HG03442 (cell line): ENCODE data around the gene TRPV4.

ENCODE experiments used
- ATAC-seq: cut with Tn5 transposase; IDR thresholded peaks from one replicate; pipeline ENCODE4 v1.9.1; 2021; ENCODE audit warnings: mild to moderate bottlenecking, moderate library complexity; ENCODE audit not compliant: unreplicated experiment

Gene TRPV4

GRCh38 chr12:109808876-109809646, 24.1 kb downstream of the TRPV4 start:
- ATAC-seq: no peak

GRCh38 chr12:109807954-109808643, 25.1 kb downstream of the TRPV4 start:
- no peak for ATAC-seq

- no peak for ATAC-seq
Observed at GRCh38 chr12:109804820-109805761, 28.1 kb downstream of the TRPV4 start.

- no peak for ATAC-seq
Observed at GRCh38 chr12:109803678-109804077, 29.5 kb downstream of the TRPV4 start.

- ATAC-seq: no peak
Observed at GRCh38 chr12:109802828-109803227, 30.4 kb downstream of the TRPV4 start.

- no peak for ATAC-seq
Observed at GRCh38 chr12:109800536-109800935, 32.7 kb downstream of the TRPV4 start.

- no peak for ATAC-seq
Observed at GRCh38 chr12:109798691-109799090, 34.5 kb downstream of the TRPV4 start.

GRCh38 chr12:109797905-109798669, 35.1 kb downstream of the TRPV4 start:
- ATAC-seq: no peak

GRCh38 chr12:109796057-109796456, 37.1 kb downstream of the TRPV4 start:
- ATAC-seq: no peak

GRCh38 chr12:109795023-109795422, 38.2 kb downstream of the TRPV4 start:
- no peak for ATAC-seq

- ATAC-seq: no peak
Observed at GRCh38 chr12:109793826-109794501, 39.2 kb downstream of the TRPV4 start.

GRCh38 chr12:109793411-109793810, 39.8 kb downstream of the TRPV4 start:
- ATAC-seq: no peak

GRCh38 chr12:109792992-109793391, 40.2 kb downstream of the TRPV4 start:
- ATAC-seq: no peak

GRCh38 chr12:109789526-109790048, 43.6 kb downstream of the TRPV4 start:
- ATAC-seq: no peak

GRCh38 chr12:109786799-109787198, 46.4 kb downstream of the TRPV4 start:
- no peak for ATAC-seq

GRCh38 chr12:109785854-109786253, 47.3 kb downstream of the TRPV4 start:
- ATAC-seq: no peak

GRCh38 chr12:109783965-109784244, 49.3 kb downstream of the TRPV4 start:
- ATAC-seq: no peak

- no peak for ATAC-seq
Observed at GRCh38 chr12:109783135-109783964, 49.8 kb downstream of the TRPV4 start.

- no peak for ATAC-seq
Observed at GRCh38 chr12:109782326-109782703, 50.9 kb downstream of the TRPV4 start.
